Measurements from ENCODE around the gene TXNDC15. TPM values are rescaled to one million over a fixed set of nuclear protein-coding genes. Genes with fewer than 3 reads are reported as not detected.

TXNDC15 gene
- total RNA-seq, 4 donors from 2014 or later = 46.1 to 66.6 (median 56.5) TPM

GRCh38 chr5:134840811-134841210 lies 33.4 kb upstream of the TXNDC15 start:
- TF ChIP-seq, protein P1, sequence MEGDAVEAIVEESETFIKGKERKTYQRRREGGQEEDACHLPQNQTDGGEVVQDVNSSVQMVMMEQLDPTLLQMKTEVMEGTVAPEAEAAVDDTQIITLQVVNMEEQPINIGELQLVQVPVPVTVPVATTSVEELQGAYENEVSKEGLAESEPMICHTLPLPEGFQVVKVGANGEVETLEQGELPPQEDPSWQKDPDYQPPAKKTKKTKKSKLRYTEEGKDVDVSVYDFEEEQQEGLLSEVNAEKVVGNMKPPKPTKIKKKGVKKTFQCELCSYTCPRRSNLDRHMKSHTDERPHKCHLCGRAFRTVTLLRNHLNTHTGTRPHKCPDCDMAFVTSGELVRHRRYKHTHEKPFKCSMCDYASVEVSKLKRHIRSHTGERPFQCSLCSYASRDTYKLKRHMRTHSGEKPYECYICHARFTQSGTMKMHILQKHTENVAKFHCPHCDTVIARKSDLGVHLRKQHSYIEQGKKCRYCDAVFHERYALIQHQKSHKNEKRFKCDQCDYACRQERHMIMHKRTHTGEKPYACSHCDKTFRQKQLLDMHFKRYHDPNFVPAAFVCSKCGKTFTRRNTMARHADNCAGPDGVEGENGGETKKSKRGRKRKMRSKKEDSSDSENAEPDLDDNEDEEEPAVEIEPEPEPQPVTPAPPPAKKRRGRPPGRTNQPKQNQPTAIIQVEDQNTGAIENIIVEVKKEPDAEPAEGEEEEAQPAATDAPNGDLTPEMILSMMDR (IDR thresholded peaks at IDR 0.05; ENCODE audit: low read depth) = no peak

- TF ChIP-seq, protein P1 (IDR thresholded peaks at IDR 0.05; ENCODE audit: low read depth) = no peak
Measured at GRCh38 chr5:134844252-134844651, 29.9 kb upstream of the TXNDC15 start.

GRCh38 chr5:134845335-134845851 lies 28.8 kb upstream of the TXNDC15 start:
- TF ChIP-seq, protein P1 (IDR thresholded peaks at IDR 0.05; ENCODE audit: low read depth) = no peak

GRCh38 chr5:134845852-134846640 lies 28.1 kb upstream of the TXNDC15 start, which contains the start of gene C5orf24:
C5orf24 (plus strand) TSS chr5:134845968; CDS start chr5:134854901, 8,933 bp downstream.
- TF ChIP-seq, protein P1 (IDR thresholded peaks at IDR 0.05; ENCODE audit: low read depth) = no peak

DNA sequence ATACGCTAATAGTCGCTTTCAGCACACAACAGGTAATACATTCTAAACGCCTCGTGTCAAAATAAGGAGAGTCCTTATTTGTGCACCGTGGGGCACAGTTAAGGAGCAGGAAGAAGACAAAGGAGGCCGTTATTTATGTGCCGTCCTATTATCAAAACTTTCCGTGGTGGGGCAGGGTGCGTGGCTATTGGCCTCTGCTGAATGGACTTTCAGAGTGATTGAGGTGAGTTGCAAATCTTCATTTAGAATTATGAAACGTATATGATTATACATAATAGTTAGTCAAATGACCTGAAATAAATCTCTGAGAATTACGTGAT lies 27.6 kb upstream of the TXNDC15 start:
- TF ChIP-seq, protein P1 (IDR thresholded peaks at IDR 0.05; ENCODE audit: low read depth) = no peak

GRCh38 chr5:134851307-134851923 lies 22.8 kb upstream of the TXNDC15 start:
- TF ChIP-seq, protein P1 (IDR thresholded peaks at IDR 0.05; ENCODE audit: low read depth) = no peak

DNA sequence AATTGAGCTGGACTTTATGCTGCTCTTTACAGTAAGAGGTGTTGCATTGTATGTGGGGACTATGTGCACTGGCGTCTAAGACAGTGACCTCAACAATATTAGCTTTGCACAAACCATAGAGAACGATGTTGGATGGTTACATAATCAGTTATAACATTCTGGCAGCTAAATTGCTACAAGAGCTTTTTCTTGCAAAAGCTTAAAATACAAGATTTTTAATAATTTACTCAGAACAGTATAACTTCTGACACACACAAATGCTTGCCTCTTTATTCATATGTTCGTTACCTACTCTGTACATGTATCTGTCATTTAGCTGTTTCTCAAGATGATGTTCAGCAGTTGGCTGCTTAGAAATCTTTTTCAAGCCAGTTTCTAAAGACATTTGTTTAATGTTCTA lies 16.8 kb upstream of the TXNDC15 start:
- TF ChIP-seq, protein P1 (IDR thresholded peaks at IDR 0.05; ENCODE audit: low read depth) = no peak
